ENCODE measurements around the gene KRT28. TPM values are rescaled to one million over a fixed set of nuclear protein-coding genes. Genes with fewer than 3 reads are reported as not detected.
A peak's percentile ranks its signal among the peaks of the same experiment; 100 is the strongest.
"Not testable (repeated sequence)": the region's sequence is repeated elsewhere in the genome, so short reads cannot be mapped to it uniquely, and the experiment has no call there.

The KRT28 gene
- total RNA-seq, 1 donor from 2014 or later: not detected

DNA sequence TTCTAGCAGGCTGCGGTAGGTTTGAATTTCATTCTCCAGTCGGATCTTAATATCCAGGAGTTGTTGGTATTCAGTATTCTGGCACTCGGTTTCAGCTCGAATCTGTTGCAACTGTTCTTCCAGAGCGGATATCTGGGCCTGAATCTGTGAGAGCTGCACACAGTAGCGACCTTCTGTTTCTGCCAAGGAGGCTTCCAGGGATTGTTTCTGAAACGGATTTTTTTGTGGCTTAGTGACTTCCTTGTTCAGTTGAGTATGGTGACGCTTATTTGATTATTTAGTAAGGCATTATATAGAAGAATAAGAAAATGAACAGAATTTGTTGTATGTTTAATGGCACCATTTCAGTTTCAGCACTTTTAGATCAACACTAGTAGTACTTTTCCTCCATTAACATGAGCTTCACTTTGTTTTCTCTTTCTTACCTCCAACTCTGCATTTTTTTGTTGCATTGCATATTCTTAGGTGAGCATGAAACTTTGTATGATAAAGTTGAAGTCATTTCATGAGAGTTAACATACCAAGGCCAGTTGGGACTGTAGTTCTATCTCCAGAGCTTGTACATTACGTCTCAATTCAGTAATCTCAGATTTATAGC is 19.9 kb upstream of the KRT28 start:
- H3K4me1 ChIP-seq (ENCODE audit: control insufficient read depth in 3 of 3, insufficient read depth in 3 of 3, low read length in 3 of 3): peaks cover 0 to 17% (median 7%) of the 10 kb centered on the region in 3 donors

GRCh38 chr17:40818733-40819527 is 19.2 kb upstream of the KRT28 start:
- Histone ChIP-seq H3K36me3 (ENCODE audit: control insufficient read depth in 3 of 3, insufficient read depth in 3 of 3, low read length in 3 of 3) (peaks cover 5 to 6% (median 6%) of the 10 kb centered on the region in 3 donors), H3K27ac (ENCODE audit: low read depth, low read length) (peak overlapping the region; percentile 78), H3K4me3 (ENCODE audit: low read length in 3 of 3) (peak overlapping the region; percentile 75 to 95 (median 78)), H3K27me3 (ENCODE audit: control insufficient read depth in 3 of 3, insufficient read depth in 3 of 3, low read length in 3 of 3) (no peaks in the 10 kb centered on the region), H3K9ac (ENCODE audit: low read depth in 1 of 3, low read length in 3 of 3) (peak overlapping the region; percentile 66 to 76 (median 66)), H3K9me3 (ENCODE audit: control insufficient read depth in 3 of 3, low read length in 3 of 3) (no peaks in the 10 kb centered on the region), H3K4me1 (ENCODE audit: control insufficient read depth in 3 of 3, insufficient read depth in 3 of 3, low read length in 3 of 3) (peaks cover 0 to 17% (median 7%) of the 10 kb centered on the region in 3 donors)

More for the DNA sequence above, 19.9 kb upstream of the KRT28 start:
- H3K27me3 ChIP-seq (ENCODE audit: control insufficient read depth in 3 of 3, insufficient read depth in 3 of 3, low read length in 3 of 3): no peaks in the 10 kb centered on the region
- peaks cover 5 to 6% (median 6%) of the 10 kb centered on the region in 3 donors for H3K36me3 ChIP-seq (ENCODE audit: control insufficient read depth in 3 of 3, insufficient read depth in 3 of 3, low read length in 3 of 3)
- peak overlapping the region; percentile 52 to 66 (median 54) for H3K9ac ChIP-seq (ENCODE audit: low read depth in 1 of 3, low read length in 3 of 3)
- peak overlapping the region; percentile 75 to 84 (median 78) for H3K4me3 ChIP-seq (ENCODE audit: low read length in 3 of 3)
- H3K27ac ChIP-seq (ENCODE audit: low read depth, low read length): peak overlapping the region; percentile 78
- H3K9me3 ChIP-seq (ENCODE audit: control insufficient read depth in 3 of 3, low read length in 3 of 3): no peaks in the 10 kb centered on the region

GRCh38 chr17:40818343-40818732 is 18.6 kb upstream of the KRT28 start:
- peak overlapping the region; percentile 78 for H3K27ac ChIP-seq (ENCODE audit: low read depth, low read length)
- H3K9me3 ChIP-seq (ENCODE audit: control insufficient read depth in 3 of 3, low read length in 3 of 3): no peaks in the 10 kb centered on the region
- peaks cover 5 to 6% (median 6%) of the 10 kb centered on the region in 3 donors for H3K36me3 ChIP-seq (ENCODE audit: control insufficient read depth in 3 of 3, insufficient read depth in 3 of 3, low read length in 3 of 3)
- H3K9ac ChIP-seq (ENCODE audit: low read depth in 1 of 3, low read length in 3 of 3): peak overlapping the region; percentile 61 to 76 (median 66)
- peak overlapping the region; percentile 49 to 95 (median 70) for H3K4me3 ChIP-seq (ENCODE audit: low read length in 3 of 3)
- H3K27me3 ChIP-seq (ENCODE audit: control insufficient read depth in 3 of 3, insufficient read depth in 3 of 3, low read length in 3 of 3): no peaks in the 10 kb centered on the region
- H3K4me1 ChIP-seq (ENCODE audit: control insufficient read depth in 3 of 3, insufficient read depth in 3 of 3, low read length in 3 of 3): peaks cover 0 to 17% (median 7%) of the 10 kb centered on the region in 3 donors

DNA sequence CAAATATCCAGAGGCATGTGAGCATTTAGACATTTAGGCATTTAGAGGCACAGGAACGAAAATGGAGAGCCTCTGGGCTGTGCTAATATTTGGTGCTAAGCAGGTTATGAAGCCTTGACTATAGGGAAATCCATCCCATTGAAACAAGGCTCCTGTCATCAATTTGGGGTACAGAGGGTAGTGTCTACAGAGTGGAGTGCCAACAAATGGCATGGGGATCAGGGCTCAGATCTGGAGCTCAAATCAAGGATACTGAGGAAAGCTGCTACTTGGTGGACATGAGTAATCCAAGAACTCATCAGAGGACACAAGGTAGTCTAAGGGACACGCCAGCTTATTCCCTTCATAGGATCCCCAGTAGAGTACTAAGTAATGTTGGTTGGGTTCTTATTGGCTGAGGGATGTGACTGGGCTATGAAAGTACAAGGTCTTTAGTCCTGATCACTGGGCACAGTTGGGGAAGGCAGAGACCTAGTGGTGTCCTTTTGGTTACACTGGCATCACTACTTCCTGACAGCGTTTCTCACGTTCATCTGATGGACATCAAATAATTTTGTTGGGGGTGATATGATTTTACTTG is 17.4 kb upstream of the KRT28 start:
- Histone ChIP-seq H3K36me3 (ENCODE audit: control insufficient read depth in 3 of 3, insufficient read depth in 3 of 3, low read length in 3 of 3) (peaks cover 5 to 6% (median 6%) of the 10 kb centered on the region in 3 donors), H3K4me3 (ENCODE audit: low read length in 3 of 3) (no peak overlapping the region), H3K4me1 (ENCODE audit: control insufficient read depth in 3 of 3, insufficient read depth in 3 of 3, low read length in 3 of 3) (peaks cover 0 to 17% (median 7%) of the 10 kb centered on the region in 3 donors), H3K27me3 (ENCODE audit: control insufficient read depth in 3 of 3, insufficient read depth in 3 of 3, low read length in 3 of 3) (peaks cover 2 to 3% (median 3%) of the 10 kb centered on the region in 3 donors), H3K9ac (ENCODE audit: low read depth in 1 of 3, low read length in 3 of 3) (no peak overlapping the region), H3K27ac (ENCODE audit: low read depth, low read length) (no peak overlapping the region), H3K9me3 (ENCODE audit: control insufficient read depth in 3 of 3, low read length in 3 of 3) (no peaks in the 10 kb centered on the region)

DNA sequence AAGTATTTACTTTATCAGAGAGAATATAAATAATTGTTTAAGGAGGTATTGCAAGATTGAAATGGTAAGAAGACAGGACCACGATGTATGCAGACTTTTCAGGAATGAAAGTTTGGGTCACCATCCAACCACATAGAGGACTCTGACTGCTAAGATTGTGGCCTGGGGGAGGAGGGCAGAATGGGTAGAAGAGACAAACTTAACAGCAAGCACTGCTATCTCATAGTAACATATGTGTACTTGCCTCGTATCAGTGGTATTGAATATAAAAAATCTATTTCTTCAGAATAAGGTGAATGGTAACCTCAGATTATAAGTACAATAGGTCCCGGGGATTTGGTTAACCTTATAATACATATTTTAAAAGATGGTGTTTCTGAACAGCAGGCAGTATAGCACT is 16.8 kb upstream of the KRT28 start:
- H3K4me3 ChIP-seq (ENCODE audit: low read length in 3 of 3): no peak overlapping the region
- no peak overlapping the region for H3K9ac ChIP-seq (ENCODE audit: low read depth in 1 of 3, low read length in 3 of 3)
- peaks cover 0 to 17% (median 7%) of the 10 kb centered on the region in 3 donors for H3K4me1 ChIP-seq (ENCODE audit: control insufficient read depth in 3 of 3, insufficient read depth in 3 of 3, low read length in 3 of 3)
- no peaks in the 10 kb centered on the region for H3K9me3 ChIP-seq (ENCODE audit: control insufficient read depth in 3 of 3, low read length in 3 of 3)
- H3K27me3 ChIP-seq (ENCODE audit: control insufficient read depth in 3 of 3, insufficient read depth in 3 of 3, low read length in 3 of 3): peaks cover 3 to 5% (median 3%) of the 10 kb centered on the region in 3 donors
- no peak overlapping the region for H3K27ac ChIP-seq (ENCODE audit: low read depth, low read length)
- H3K36me3 ChIP-seq (ENCODE audit: control insufficient read depth in 3 of 3, insufficient read depth in 3 of 3, low read length in 3 of 3): peaks cover 5 to 6% (median 6%) of the 10 kb centered on the region in 3 donors

DNA sequence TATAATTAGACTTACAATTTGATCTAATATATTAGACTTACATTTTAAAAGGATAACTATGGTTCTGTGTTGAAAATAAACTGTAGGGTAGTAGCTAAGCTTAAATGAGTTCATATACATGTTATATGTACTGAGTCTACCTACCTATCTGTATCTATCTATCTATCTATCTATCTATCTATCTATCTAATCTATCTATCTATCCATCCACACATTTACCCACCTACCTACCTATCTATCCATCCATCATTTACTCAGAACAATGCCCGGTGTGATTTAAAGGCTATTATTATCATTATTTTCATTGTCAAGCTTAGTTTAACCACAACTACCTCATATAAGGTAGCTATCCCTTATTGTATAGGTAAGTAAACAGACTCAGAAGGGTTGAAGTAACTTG is 15.6 kb upstream of the KRT28 start:
- H3K36me3 ChIP-seq (ENCODE audit: control insufficient read depth in 3 of 3, insufficient read depth in 3 of 3, low read length in 3 of 3): peaks cover 5 to 6% (median 6%) of the 10 kb centered on the region in 3 donors
- no peaks in the 10 kb centered on the region for H3K9me3 ChIP-seq (ENCODE audit: control insufficient read depth in 3 of 3, low read length in 3 of 3)
- H3K4me3 ChIP-seq (ENCODE audit: low read length in 3 of 3): no peak overlapping the region
- H3K27me3 ChIP-seq (ENCODE audit: control insufficient read depth in 3 of 3, insufficient read depth in 3 of 3, low read length in 3 of 3): peaks cover 6 to 8% (median 8%) of the 10 kb centered on the region in 3 donors
- no peak overlapping the region for H3K9ac ChIP-seq (ENCODE audit: low read depth in 1 of 3, low read length in 3 of 3)
- H3K4me1 ChIP-seq (ENCODE audit: control insufficient read depth in 3 of 3, insufficient read depth in 3 of 3, low read length in 3 of 3): peaks cover 0 to 15% (median 6%) of the 10 kb centered on the region in 3 donors
- H3K27ac ChIP-seq (ENCODE audit: low read depth, low read length): no peak overlapping the region

DNA sequence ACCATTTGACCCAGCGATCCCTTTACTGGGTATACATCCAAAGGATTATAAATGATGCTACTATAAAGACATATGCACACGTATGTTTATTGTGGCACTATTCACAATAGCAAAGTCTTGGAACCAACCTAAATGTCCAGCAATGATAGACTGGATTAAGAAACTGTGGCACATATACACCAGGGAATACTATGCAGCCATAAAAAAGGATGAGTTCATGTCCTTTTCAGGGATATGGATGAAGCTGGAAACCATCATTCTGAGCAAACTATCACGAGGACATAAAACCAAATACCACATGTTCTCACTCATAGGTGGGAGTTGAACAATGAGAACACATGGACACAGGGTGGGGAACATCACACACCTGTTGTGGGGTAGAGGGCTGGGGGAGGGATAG is 14.9 kb upstream of the KRT28 start:
- H3K9me3 ChIP-seq (ENCODE audit: control insufficient read depth in 3 of 3, low read length in 3 of 3); H3K36me3 ChIP-seq (ENCODE audit: control insufficient read depth in 3 of 3, insufficient read depth in 3 of 3, low read length in 3 of 3); H3K4me1 ChIP-seq (ENCODE audit: control insufficient read depth in 3 of 3, insufficient read depth in 3 of 3, low read length in 3 of 3); H3K4me3 ChIP-seq (ENCODE audit: low read length in 3 of 3); H3K9ac ChIP-seq (ENCODE audit: low read depth in 1 of 3, low read length in 3 of 3); H3K27ac ChIP-seq (ENCODE audit: low read depth, low read length): not testable (repeated sequence)
- peaks cover 7 to 15% (median 15%) of the 10 kb centered on the region in 3 donors for H3K27me3 ChIP-seq (ENCODE audit: control insufficient read depth in 3 of 3, insufficient read depth in 3 of 3, low read length in 3 of 3)

DNA sequence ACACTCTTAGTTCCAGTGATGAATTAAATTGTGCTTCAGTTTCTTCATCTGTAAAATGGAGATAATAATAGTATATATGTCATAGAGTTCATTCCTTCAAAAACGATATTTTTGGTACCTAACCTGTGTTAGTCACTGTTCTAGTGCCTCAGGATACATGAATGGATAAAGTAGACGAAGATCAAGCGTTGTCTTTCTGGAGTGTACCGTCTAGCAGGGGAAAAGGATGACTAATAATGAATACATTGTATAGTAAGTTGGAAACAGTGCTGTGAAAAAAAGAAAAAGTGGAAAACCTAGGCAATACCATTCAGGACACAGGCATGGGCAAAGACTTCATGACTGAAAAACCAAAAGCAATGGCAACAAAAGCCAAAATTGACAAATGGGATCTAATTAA is 14.0 kb upstream of the KRT28 start:
- no peaks in the 10 kb centered on the region for H3K9me3 ChIP-seq (ENCODE audit: control insufficient read depth in 3 of 3, low read length in 3 of 3)
- peaks cover 0 to 6% (median 3%) of the 10 kb centered on the region in 3 donors for H3K4me1 ChIP-seq (ENCODE audit: control insufficient read depth in 3 of 3, insufficient read depth in 3 of 3, low read length in 3 of 3)
- peaks cover 7 to 17% (median 17%) of the 10 kb centered on the region in 3 donors for H3K27me3 ChIP-seq (ENCODE audit: control insufficient read depth in 3 of 3, insufficient read depth in 3 of 3, low read length in 3 of 3)
- no peak overlapping the region for H3K4me3 ChIP-seq (ENCODE audit: low read length in 3 of 3)
- H3K9ac ChIP-seq (ENCODE audit: low read depth in 1 of 3, low read length in 3 of 3): no peak overlapping the region
- no peak overlapping the region for H3K27ac ChIP-seq (ENCODE audit: low read depth, low read length)
- H3K36me3 ChIP-seq (ENCODE audit: control insufficient read depth in 3 of 3, insufficient read depth in 3 of 3, low read length in 3 of 3): peaks cover 5 to 6% (median 6%) of the 10 kb centered on the region in 3 donors

GRCh38 chr17:40812639-40813038 is 12.9 kb upstream of the KRT28 start:
- Histone ChIP-seq H3K9ac (ENCODE audit: low read depth in 1 of 3, low read length in 3 of 3) (no peak overlapping the region), H3K27ac (ENCODE audit: low read depth, low read length) (no peak overlapping the region), H3K27me3 (ENCODE audit: control insufficient read depth in 3 of 3, insufficient read depth in 3 of 3, low read length in 3 of 3) (peaks cover 7 to 19% (median 19%) of the 10 kb centered on the region in 3 donors), H3K36me3 (ENCODE audit: control insufficient read depth in 3 of 3, insufficient read depth in 3 of 3, low read length in 3 of 3) (peaks cover 5 to 6% (median 6%) of the 10 kb centered on the region in 3 donors), H3K4me3 (ENCODE audit: low read length in 3 of 3) (no peak overlapping the region), H3K4me1 (ENCODE audit: control insufficient read depth in 3 of 3, insufficient read depth in 3 of 3, low read length in 3 of 3) (peaks cover 0 to under 1% (median 0%) of the 10 kb centered on the region in 3 donors), H3K9me3 (ENCODE audit: control insufficient read depth in 3 of 3, low read length in 3 of 3) (no peaks in the 10 kb centered on the region)
